Lung microvascular endothelial cell (primary cell): ENCODE results near the gene ZG16. TPM values are rescaled to one million over a fixed set of nuclear protein-coding genes. Genes with fewer than 3 reads are reported as not detected.
A peak's percentile ranks its signal among the peaks of the same experiment; 100 is the strongest.
"Not testable (repeated sequence)": the region's sequence is repeated elsewhere in the genome, so short reads cannot be mapped to it uniquely, and the experiment has no call there.

Source experiments
- DNase-seq, 2 donors: peaks; one replicate each; pipeline versions ENCODE4 v3.0.0 to v3.0.0-alpha.2; 2010; ENCODE audit warnings: low read depth in 2 of 2
- total RNA-seq: library from RNA; depleted of rRNA; stranded (reverse); fragments of >200 nt; gene quantifications from 2 replicates; pipeline ENCODE4 v1.2.1, GENCODE V29; 2014

The ZG16 gene, protein sequence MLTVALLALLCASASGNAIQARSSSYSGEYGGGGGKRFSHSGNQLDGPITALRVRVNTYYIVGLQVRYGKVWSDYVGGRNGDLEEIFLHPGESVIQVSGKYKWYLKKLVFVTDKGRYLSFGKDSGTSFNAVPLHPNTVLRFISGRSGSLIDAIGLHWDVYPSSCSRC
- total RNA-seq, result not detected in 2 replicates

DNA sequence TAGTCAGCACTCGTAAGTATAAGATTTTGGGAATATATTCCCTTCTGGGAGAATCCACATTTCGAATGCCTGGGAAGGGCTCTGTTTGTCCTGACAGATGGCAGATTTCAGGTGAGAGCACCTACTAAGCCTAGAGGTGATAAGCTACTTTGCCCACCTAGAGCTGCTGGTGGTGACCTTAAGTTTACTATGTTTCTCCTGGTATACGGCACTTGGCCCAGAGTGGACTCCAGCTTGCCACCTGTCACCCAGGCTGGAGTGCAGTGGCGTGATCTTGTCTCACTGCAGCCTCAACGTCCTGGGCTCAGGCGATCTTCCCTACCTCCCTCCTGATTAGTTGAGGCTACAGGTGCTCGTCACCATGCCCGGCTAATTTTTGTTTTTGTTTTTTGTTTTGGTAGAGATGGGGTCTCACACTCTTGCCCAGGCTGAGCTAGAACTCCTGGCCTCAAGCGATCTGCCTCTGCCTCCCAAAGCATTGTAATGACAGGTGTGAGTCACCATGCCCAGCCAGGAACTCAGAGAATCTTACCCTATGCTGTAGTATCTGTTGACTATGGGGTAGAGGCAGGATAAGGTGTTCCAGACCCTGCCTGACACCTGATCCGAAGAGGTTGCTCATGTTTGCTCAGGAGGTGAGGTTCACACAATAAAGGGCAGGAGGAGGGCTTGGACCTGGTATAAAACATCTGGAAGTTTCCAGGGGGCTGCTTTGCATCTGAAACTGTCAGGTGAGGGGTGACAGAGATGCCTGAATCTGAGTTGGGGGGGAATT lies at the start of gene ZG16:
Gene ZG16, plus strand, starts transcription at position 681 of the 775 bp plus-strand sequence. CDS start 1,011 bp downstream, outside the sequence.
- no peak for DNase-seq

DNA sequence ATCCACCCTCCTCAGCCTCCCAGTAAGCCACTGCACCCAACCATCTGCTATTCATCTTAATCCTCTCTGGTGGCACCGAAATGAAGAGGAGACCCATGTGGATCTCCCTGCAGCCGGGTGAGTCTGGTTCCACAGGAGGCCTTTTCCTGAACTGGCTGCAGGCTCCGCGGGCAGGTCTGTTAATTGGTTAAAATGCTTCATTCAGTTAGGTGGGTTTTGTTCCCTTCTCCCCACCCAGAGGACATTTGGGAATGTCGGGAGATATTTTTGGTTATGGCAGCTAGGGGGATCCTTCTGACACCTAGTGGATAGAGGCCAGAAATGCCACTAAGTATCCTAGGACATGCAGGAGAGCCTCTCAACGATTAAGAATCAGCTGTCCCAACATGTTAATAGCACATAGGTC lies 48.9 kb upstream of the ZG16 start:
- peak; percentile 47 to 61 for DNase-seq

DNA sequence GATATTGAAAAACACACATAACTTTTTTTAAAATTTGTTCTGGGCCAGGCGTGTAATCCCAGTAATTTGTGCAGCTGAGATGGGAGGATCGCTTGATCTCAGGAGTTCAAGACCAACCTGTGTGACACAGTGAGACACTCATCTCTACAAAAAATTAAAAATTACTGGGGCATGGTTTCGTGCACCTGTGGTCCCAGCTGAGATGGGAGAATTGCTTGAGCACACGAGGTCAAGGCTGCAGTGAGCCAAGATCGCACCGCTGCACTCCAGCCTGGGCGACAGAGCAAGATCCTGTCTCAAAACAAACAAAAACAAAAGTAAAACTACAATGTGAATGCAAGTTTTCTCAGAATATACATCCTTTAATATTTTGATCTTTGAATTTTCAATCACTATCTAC lies 47.4 kb upstream of the ZG16 start:
- no peak for DNase-seq

DNA sequence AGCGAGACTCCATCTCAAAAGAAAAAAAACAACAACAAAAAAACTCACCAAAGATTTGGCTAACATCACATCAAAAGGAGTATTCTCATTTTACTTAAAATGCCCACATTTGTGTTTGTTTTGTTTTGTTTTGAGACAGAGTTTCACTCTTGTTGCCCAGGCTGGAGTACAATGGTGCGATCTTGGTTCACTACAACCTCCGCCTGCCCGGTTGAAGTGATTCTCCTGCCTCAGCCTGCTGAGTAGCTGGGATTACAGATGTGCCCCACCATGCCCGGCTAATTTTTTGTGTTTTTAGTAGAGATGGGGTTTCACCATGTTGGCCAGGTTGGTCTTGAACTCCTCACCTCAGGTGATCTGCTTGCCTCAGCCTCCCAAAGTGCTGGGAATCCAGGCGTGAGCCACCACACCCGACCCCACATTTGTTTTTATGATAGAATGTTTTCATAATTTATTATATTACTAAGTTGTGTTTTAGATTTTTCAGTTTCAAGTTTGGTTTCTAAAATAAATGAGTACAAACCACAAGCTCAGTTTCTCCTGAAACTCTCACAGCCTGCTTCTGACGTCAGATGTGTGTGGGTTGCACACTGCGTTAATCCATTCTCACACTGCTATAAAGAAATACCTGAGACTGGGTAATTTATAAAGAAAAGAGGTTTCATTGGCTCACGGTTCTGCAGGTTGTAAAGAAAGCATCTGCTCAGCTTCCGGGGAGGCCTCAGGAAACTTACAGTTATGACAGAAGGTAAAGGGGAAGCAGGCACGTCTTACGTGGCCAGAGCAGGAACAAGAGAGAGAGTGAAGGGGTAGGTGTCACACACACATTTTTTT lies 46.1 kb upstream of the ZG16 start:
- not testable (repeated sequence) for DNase-seq

DNA sequence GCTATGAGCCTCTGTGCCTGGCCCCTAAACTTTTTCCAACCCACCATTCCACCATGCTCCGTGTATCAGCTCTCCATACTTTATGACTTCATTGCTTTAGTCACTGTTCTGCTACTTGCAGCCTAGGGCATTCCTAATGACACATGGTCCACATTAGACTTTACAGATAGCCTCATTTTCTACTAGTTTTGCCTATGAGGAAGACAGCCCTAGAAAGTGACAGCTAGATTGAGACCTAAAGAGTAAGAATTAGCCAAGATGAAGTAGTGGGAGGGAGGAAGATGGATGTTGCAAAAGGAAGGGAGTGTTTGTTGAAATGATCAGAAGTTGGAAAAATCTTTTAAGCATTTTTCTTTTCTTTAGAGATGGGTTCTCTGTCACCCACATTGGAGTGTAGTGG lies 43.3 kb upstream of the ZG16 start:
- DNase-seq, result no peak

DNA sequence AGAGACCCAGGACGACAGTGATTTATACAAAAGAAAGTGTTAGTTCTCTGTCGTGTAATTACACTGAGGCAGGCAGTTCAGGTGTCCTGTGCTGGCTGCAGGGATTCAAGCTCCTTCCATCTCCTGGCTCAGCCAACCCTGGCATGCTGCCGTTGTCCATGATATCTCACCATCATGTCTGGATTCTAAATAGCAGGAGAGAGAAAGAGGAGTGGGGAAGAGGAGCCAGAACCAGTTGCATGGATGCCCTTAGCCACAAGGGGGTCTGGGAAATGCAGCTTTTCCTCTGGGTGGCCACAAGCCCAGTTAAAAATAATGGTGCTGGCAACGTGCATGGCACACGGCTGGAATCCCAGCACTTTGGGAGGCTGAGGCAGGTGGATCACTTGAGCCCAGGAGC lies 41.9 kb upstream of the ZG16 start:
- DNase-seq, result peak in 1 of 2 donors; percentile 15

DNA sequence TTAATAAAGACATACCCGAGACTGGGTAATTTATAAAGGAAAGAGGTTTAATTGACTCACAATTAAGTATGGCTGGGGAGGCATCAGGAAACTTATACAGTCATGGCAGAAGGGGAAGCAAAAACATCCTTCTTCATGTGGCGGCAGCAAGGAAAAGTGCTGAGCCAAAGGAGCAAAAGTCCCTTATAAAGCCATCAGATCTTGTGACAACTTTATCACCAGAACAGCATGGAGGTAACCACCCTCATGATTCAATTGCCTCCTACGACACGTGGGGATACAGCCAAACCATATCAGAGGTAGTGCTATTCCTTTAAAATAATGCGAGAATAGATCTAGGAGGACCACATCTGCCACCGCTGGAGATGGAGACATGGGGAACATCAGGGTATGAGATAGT lies 41.3 kb upstream of the ZG16 start:
- no peak for DNase-seq

DNA sequence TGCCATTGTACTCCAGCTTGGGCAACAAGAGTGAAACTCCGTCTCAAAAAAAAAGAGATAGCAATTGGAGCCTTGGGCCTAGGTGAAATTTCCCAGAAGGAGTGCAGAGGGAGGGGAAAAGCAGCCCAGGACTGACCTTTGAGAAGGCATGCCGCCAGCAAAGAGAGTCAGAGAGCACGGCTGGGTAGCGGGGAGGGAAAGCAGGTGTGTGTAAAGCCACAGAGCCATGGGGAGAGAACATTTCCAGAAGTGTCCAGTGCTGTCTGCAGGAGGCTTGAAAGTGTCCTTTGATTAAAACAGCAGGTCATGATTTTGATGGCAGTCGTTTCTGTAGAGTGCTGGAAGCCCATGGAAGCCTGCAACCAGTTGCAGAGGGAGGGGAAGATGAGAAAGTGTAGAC lies 40.3 kb upstream of the ZG16 start:
- DNase-seq, result no peak

DNA sequence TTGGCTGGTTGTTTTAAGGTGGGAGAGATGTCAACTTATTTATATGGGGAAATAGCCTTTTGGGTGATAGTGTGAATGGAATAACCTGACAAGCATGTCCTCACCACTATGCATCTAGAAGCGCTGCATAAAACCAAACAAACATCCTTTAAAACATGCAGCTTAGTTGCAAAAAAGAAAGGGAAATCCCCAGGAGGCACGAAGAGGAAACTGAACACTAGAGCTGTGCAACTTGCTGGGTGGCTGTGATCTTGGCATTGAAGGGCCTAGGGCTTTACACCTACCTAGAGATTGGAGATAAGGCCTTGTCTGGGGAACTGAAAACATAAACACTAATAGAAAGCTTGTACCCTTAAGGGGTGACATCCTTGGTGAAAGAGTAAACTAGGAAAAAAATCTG lies 39.5 kb upstream of the ZG16 start:
- DNase-seq, result no peak

DNA sequence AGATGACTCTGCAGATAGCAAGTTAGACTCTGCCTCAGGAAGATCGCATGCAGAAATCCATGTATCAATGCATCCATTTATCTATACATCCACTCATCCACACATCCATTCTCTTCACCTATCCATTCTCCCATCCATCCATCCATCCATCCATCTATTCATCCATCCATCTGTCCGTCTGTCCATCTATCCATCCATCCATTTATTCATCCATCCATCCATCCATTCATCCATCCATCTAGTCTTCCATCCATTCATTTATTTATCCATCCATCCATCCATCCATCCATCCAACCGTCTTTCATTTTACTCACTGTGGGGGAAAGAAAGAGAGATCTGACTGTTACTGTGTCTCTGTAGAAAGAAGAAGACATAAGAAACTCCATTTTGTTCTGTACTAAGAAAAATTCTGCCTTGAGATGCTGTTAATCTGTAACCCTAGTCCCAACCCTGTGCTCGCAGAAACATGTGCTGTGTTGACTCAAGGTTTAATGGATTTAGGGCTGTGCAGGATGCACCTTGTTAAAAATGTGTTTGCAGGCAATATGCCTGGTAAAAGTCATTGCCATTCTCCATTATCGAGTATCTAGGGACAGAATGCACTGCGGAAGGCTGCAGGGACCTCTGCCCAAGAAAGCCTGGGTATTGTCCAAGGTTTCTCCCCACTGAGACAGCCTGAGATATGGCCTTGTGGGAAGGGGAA lies 38.0 kb upstream of the ZG16 start:
- not testable (repeated sequence) for DNase-seq

DNA sequence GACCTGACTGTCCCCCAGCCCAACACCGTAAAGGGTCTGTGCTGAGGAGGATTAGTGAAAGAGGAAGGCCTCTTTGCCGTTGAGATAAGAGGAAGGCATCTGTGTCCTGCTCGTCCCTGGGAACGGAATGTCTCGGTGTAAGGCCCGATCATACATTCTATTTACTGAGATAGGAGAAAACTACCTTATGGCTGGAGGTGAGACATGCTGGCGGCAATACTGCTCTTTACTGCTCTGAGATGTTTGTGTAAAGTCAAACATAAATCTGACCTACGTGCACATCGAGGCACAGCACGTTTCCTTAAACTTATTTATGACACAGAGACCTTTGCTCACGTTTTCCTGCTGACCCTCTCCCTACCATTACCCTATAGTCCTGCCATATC lies 37.4 kb upstream of the ZG16 start:
- DNase-seq, result not testable (repeated sequence)

DNA sequence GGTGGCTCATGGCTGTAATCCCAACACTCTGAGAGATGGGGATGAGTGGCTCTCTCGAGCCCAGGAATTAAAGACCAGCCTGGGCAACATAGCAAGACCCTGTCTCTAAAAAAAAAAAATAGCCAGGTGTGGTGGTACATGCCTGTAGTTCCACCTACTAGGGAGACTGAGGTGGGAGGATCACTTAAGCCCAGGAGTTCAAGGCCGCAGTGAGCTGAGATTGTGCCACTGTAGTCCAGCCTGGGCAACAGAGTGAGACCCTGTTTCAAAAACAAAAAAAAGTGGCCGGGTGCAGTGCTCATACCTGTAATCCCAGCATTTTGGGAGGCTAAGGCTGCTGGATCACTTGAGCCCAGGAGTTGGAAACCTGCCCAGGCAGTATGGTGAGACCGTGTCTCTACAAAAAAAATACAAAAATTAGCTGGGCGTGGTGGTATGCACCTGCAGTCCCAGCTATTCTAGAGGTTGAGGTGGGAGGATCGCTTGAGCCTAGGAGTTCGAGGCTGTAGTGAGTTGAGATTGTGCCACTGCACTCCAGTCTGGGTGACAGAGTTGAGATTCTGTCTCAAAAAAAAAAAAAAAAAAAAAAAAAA lies 35.3 kb upstream of the ZG16 start:
- DNase-seq, result no peak

DNA sequence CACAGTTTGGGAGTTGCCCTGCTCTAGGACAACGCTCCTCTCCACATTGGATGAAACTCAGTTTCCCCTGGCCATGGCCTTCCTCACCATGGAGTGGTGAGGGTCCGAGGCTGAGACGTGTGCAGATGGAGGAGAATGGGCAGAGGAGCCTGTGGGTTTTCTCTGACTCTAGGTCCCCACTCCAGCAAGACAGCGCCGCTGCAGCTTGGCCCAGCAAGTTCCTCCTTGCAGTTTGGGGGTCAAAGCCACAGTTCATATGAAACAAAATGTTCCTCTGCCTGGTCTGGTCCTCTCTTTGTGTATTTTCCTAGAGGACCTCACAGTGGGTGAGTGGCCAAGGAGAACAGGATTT lies 34.6 kb upstream of the ZG16 start:
- no peak for DNase-seq

DNA sequence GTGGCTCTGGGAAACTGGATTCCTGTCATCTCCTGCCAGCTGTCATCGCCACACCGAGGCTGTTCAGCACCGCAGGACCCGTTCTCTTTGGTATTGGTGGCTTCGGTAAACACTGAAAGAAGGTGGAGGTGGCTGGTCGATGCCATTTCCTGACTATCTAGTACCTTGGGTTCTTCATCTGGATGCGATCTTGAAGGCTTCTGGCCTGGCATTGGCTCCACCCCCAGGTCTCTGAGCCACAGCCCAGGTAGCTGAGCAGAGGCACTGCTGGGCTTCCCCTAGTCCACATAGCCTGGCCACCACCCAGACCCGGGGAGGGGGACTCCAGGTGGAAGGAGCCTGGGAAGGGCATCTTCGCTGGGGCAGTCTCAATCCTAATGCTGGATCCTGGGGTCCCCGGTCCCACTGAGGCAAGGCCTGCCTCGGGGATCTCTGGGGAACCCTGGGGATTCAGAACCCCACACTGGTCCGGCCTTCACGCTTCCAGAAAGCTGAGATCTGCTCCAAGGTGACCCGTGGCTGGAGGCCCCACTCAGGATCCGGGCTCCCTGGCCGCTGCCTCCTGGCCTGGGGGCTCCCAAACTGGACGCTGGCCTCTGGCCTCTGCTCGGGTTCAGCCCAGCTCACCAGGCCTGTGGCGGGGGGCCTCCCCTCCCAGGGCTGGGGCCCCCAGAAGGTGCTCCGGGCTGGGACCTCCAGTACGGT lies 34.1 kb upstream of the ZG16 start:
- no peak for DNase-seq

DNA sequence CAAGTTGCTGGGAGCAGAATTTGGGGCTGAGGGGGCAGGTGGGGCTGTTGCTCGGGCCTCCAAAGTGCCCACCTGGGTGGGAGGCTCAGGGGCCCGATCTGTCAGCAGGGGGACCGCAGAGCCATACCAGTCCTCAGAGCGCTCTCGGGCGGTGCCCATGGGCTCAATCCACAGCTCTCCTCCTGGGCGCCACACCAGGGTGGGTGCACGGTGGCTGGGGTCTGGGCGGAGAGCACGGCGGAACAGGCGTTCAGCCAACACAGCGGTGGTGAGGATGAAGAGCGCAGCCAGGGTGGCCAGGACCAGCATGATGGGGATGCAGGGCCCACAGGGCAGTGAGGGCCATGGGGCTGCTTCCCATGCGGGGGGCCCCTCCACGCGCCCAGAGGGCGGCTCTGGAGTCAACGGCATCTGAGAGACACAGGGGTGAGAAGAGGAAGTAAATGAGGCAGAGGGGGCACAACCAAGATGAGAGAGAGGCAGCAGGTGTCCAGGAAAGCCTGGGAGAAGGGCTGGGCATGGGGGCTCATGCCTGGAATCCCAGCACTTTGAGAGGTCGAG lies 33.4 kb upstream of the ZG16 start:
- DNase-seq, result no peak

DNA sequence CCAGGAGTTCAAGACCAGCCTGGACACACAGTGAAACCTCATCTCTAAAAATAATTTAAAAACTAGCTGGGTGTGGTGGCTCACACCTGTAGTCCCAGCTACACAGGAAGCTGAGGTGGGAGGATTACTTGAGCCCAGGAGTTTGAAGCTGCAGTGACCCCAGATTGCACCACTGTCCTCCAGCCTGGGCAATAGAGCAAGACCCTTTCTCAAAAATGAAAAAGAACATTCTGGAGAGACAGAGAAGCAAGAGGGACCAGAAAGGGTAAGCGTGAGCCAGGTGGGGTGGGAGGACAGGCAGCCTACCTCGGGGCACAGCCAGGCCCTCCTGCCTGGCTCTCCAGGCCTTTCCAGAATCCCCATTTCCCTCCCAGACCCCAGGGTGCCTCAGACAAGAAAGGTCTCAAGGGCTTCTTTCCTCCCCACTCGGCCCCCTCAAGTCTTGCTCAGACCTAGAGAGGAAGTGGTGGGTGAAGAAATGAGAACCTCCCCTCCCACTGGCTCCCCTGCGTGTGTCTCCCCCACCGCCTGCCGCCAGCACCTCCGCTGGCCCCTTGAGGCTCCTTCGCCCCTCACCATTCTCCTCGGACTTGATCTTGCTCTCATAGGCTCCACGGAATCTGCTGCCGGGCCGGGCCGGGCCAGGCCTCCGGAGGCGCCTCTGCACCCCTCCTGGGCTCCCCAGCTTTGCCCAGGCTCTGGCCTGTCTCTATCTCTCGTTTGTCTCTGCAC lies 32.8 kb upstream of the ZG16 start:
- DNase-seq, result no peak

DNA sequence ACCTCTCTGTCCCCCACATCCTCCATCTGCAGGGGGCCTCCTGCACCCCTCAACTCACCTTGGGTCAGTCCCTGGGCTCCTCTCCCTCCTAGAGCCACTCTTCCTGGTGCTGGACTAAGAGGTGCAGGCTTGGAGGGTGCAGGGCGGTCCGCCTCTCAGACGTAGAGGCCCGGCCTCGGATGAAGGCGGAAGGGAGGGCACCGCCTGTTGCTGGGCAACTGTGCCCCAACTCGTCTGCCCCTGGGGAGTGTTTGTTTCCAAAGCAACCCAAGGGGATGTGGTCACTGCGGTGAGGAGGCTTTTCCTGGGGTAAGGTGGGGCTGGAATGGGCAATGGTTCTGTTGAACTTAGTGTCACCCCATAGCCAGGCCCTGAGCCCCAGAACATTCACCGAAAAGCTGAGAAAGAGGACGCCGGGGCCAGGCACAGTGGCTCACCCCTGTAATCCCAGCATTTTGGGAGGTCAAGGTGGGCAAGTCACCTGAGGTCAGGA lies 32.2 kb upstream of the ZG16 start, which contains the start of gene C16orf54:
Gene C16orf54, minus strand, starts transcription at position 138 of the 493 bp plus-strand sequence. CDS start 1,039 bp downstream, outside the sequence.
- no peak for DNase-seq

DNA sequence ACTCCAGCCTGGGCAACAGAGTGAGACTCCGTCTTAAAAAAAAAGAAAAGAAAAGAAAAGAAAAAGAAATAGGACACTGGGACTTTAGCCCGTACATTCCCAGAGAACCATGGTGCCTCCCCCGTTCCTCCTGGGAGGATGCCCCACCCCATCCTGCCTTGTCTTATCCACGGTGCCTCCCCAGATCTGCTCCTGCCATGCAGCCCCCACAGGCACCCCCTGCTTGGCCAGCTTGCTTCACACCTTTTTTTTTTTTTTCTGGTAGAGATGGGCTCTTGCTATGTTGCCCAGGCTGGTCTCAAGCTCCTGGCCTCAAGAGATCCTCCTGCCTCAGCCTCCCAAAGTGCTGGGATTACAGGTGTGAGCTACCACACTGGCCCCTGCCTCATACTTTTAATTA lies 31.5 kb upstream of the ZG16 start:
- not testable (repeated sequence) for DNase-seq

DNA sequence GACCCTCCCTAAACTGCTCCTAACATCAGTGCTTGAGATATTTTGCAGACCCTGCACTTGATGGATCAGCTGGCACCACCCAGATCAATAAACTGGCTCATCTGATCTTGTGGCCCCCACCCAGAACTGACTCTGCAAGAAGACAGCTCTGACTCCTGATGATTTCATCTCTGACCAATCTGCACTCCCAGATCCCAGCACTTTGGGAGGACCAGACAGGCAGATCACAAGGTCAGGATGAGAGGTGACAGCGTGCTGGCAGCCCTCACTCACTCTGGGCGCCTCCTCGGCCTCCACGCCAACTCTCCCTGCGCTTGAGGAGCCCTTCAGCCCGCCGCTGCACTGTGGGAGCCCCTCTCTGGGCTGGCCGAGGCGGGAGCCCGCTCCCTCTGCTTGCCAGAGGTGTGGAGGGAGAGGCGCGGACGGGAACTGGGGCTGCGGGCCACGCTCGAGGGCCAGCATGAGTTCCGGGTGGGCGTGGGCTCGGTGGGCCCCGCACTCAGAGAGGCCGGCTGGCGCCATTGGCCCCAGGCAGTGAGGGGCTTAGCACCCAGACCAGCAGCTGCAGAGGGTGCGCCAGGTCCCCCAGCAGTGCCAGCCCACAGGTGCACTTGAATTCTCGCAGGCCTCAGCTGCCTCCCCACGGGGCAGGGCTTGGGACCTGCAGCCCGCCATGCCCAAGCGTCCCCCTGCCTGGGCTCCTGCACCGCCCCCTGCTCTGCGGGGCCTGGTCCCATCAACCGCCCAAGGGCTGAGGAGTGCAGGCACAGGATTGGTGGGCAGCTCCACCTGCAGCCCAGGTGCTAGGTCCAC lies 29.9 kb upstream of the ZG16 start:
- no peak for DNase-seq
